ENCODE data around the gene NSF.

GRCh38 chr17:46766493-46767491 is 176.3 kb downstream of the NSF start:
- TF ChIP-seq CTCF (IDR thresholded peaks at IDR 0.05; ENCODE audit: insufficient read depth, low read length) (no peak), REST (IDR thresholded peaks at IDR 0.05; ENCODE audit: insufficient replicate concordance, low read depth) (no peak)

All from HL-60 (cell line).